ENCODE measurements around the gene CADM1. TPM values are rescaled to one million over a fixed set of nuclear protein-coding genes. Genes with fewer than 3 reads are reported as not detected.

CADM1 gene
- total and polyA plus RNA-seq, 2 experiments from 2014 or later, result 16.5 to 18.0 TPM

DNA sequence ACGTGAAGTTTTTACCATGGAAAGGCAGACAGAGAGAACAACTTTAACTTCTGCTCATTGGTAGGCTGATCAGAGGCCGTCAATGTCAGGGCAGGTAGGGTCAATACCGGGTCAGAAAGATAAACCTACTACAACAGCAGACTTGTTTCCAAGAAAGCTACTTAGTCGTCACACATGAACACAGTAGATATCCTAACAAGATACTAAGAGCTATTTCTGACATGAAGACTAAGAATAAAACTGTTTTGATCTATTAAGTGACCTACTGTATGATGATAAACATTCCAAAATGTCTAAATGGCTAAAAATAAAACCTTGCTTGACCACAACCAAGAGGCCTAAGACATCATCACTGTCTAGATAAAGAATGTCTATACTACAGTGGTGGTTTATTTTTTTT lies 231.3 kb downstream of the CADM1 start (continued):
- TF ChIP-seq, protein P1, sequence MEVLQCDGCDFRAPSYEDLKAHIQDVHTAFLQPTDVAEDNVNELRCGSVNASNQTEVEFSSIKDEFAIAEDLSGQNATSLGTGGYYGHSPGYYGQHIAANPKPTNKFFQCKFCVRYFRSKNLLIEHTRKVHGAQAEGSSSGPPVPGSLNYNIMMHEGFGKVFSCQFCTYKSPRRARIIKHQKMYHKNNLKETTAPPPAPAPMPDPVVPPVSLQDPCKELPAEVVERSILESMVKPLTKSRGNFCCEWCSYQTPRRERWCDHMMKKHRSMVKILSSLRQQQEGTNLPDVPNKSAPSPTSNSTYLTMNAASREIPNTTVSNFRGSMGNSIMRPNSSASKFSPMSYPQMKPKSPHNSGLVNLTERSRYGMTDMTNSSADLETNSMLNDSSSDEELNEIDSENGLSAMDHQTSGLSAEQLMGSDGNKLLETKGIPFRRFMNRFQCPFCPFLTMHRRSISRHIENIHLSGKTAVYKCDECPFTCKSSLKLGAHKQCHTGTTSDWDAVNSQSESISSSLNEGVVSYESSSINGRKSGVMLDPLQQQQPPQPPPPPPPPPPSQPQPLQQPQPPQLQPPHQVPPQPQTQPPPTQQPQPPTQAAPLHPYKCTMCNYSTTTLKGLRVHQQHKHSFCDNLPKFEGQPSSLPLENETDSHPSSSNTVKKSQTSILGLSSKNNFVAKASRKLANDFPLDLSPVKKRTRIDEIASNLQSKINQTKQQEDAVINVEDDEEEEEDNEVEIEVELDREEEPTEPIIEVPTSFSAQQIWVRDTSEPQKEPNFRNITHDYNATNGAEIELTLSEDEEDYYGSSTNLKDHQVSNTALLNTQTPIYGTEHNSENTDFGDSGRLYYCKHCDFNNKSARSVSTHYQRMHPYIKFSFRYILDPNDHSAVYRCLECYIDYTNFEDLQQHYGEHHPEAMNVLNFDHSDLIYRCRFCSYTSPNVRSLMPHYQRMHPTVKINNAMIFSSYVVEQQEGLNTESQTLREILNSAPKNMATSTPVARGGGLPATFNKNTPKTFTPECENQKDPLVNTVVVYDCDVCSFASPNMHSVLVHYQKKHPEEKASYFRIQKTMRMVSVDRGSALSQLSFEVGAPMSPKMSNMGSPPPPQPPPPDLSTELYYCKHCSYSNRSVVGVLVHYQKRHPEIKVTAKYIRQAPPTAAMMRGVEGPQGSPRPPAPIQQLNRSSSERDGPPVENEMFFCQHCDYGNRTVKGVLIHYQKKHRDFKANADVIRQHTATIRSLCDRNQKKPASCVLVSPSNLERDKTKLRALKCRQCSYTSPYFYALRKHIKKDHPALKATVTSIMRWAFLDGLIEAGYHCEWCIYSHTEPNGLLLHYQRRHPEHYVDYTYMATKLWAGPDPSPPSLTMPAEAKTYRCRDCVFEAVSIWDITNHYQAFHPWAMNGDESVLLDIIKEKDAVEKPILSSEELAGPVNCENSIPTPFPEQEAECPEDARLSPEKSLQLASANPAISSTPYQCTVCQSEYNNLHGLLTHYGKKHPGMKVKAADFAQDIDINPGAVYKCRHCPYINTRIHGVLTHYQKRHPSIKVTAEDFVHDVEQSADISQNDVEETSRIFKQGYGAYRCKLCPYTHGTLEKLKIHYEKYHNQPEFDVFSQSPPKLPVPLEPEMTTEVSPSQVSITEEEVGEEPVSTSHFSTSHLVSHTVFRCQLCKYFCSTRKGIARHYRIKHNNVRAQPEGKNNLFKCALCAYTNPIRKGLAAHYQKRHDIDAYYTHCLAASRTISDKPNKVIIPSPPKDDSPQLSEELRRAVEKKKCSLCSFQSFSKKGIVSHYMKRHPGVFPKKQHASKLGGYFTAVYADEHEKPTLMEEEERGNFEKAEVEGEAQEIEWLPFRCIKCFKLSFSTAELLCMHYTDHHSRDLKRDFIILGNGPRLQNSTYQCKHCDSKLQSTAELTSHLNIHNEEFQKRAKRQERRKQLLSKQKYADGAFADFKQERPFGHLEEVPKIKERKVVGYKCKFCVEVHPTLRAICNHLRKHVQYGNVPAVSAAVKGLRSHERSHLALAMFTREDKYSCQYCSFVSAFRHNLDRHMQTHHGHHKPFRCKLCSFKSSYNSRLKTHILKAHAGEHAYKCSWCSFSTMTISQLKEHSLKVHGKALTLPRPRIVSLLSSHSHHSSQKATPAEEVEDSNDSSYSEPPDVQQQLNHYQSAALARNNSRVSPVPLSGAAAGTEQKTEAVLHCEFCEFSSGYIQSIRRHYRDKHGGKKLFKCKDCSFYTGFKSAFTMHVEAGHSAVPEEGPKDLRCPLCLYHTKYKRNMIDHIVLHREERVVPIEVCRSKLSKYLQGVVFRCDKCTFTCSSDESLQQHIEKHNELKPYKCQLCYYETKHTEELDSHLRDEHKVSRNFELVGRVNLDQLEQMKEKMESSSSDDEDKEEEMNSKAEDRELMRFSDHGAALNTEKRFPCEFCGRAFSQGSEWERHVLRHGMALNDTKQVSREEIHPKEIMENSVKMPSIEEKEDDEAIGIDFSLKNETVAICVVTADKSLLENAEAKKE (CRISPR knock-in tag; IDR thresholded peaks at IDR 0.05), result no peak
- TF ChIP-seq CREB1 (CRISPR knock-in tag; IDR thresholded peaks at IDR 0.05; ENCODE audit: low read depth), result no peak

DNA sequence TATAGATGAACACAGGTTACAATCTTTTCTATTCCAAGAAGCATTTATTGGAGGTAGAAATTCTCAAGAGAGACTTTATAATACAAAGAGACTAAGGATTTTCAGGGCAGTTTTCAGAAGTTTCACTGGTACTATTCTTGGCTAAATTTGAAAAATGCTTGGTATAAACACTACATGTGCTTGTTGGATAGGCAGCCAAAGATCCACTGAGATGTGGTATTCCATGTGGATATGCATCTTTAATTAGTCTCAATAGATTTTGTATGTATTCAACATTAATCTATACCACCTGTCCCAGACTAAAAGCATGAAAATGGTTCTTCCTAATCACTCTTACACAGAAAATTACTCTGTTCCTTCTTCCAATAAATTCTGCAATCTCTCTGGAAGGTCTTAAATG lies 232.6 kb downstream of the CADM1 start:
- no peaks in the 10 kb centered on the region for H3K9me2 ChIP-seq (ENCODE audit: insufficient read depth)
- H3K27me3 ChIP-seq (ENCODE audit: insufficient read depth), result no peaks in the 10 kb centered on the region
- no peak overlapping the region for H3K4me2 ChIP-seq
- Mint-ChIP-seq H3K27ac (no peak overlapping the region), H3K4me1 (peaks cover 15% of the 10 kb centered on the region; the same call in 2 of the 3 replicates), H3K36me3 (ENCODE audit: low read depth) (no peaks in the 10 kb centered on the region), H3K4me3 (no peak overlapping the region), H3K27me3 (ENCODE audit: insufficient read depth, low read depth, poor library complexity) (no peaks in the 10 kb centered on the region), H3K9me3 (no peaks in the 10 kb centered on the region)
- no peaks in the 10 kb centered on the region for H3K36me3 ChIP-seq (ENCODE audit: insufficient read depth)
- no peak overlapping the region for H2AFZ ChIP-seq
- no peak overlapping the region for H3K27ac ChIP-seq (ENCODE audit: low read depth)
- no peaks in the 10 kb centered on the region for H3F3A ChIP-seq (replicated peaks; ENCODE audit: low read depth)
- no peaks in the 10 kb centered on the region for H4K20me1 ChIP-seq (replicated peaks; ENCODE audit: insufficient read depth)
- no peak overlapping the region for H3K4me3 ChIP-seq
- TF ChIP-seq POLR2AphosphoS5 (IDR thresholded peaks at IDR 0.05; ENCODE audit: low read depth), result no peak
- no peaks in the 10 kb centered on the region for H3K4me1 ChIP-seq (ENCODE audit: insufficient read depth)
- ATAC-seq (no peak), DNase-seq (ENCODE audit: low spot score) (no peak)
- no peaks in the 10 kb centered on the region for H3K79me2 ChIP-seq (replicated peaks; ENCODE audit: insufficient read depth)

DNA sequence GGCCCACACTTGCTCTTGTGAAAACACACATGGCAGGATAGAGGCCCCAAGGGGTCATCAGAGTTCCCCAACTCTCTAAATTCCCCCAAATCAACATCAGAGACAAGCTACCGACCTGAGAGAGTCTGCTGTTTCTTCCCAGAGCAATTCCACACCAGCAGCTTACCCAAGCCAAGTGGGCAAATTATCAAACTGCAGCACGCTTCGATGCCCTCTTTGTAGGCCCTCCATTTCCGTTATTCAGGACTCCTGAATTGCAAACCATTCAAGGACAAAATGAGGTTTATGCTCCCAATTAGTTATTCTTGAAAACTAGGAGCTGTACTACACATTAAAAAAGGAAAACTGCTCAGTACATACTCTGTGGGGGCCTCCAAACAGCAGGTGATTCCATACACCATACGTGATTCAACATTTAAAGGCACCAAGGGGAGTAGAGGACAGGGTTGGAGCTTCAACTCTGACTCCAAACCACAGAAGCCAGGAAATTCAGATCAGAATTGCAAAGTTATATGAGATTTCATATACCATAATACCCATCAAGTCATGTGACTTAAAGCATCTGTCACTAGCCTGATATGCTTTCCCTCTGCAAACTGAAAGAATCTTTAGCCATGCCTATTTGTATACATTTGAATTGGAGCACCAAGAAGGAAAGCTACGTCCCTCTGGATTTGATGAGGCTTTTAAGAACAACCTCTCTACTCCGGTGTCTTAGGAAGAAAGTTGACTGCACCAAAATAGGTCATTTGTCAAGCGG lies 234.8 kb downstream of the CADM1 start:
- no peaks in the 10 kb centered on the region for H3K9me2 ChIP-seq (ENCODE audit: insufficient read depth)
- H3K36me3 ChIP-seq (ENCODE audit: insufficient read depth), result no peaks in the 10 kb centered on the region
- no peak overlapping the region for H3K27ac Mint-ChIP-seq
- no peak overlapping the region for H3K27ac ChIP-seq (ENCODE audit: low read depth)
- DNase-seq (ENCODE audit: low spot score) (no peak), ATAC-seq (no peak)
- no peak overlapping the region for H3K4me3 ChIP-seq
- H3K4me1 Mint-ChIP-seq, result peaks cover 12% of the 10 kb centered on the region; the same call in 2 of the 3 replicates
- no peaks in the 10 kb centered on the region for H4K20me1 ChIP-seq (replicated peaks; ENCODE audit: insufficient read depth)
- no peaks in the 10 kb centered on the region for H3K79me2 ChIP-seq (replicated peaks; ENCODE audit: insufficient read depth)
- no peaks in the 10 kb centered on the region for H3K9me3 Mint-ChIP-seq
- no peak overlapping the region for H2AFZ ChIP-seq
- H3K36me3 Mint-ChIP-seq (ENCODE audit: low read depth), result no peaks in the 10 kb centered on the region
- no peaks in the 10 kb centered on the region for H3K4me1 ChIP-seq (ENCODE audit: insufficient read depth)
- H3K4me2 ChIP-seq, result no peak overlapping the region
- H3K27me3 Mint-ChIP-seq (ENCODE audit: insufficient read depth, low read depth, poor library complexity), result no peaks in the 10 kb centered on the region
- no peaks in the 10 kb centered on the region for H3K27me3 ChIP-seq (ENCODE audit: insufficient read depth)
- H3F3A ChIP-seq (replicated peaks; ENCODE audit: low read depth), result no peaks in the 10 kb centered on the region
- no peak overlapping the region for H3K4me3 Mint-ChIP-seq
- TF ChIP-seq, protein P2, sequence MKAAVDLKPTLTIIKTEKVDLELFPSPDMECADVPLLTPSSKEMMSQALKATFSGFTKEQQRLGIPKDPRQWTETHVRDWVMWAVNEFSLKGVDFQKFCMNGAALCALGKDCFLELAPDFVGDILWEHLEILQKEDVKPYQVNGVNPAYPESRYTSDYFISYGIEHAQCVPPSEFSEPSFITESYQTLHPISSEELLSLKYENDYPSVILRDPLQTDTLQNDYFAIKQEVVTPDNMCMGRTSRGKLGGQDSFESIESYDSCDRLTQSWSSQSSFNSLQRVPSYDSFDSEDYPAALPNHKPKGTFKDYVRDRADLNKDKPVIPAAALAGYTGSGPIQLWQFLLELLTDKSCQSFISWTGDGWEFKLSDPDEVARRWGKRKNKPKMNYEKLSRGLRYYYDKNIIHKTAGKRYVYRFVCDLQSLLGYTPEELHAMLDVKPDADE (IDR thresholded peaks at IDR 0.05), result no peak
- TF ChIP-seq POLR2AphosphoS5 (IDR thresholded peaks at IDR 0.05; ENCODE audit: low read depth) (no peak), JUNB (IDR thresholded peaks at IDR 0.05; ENCODE audit: unreplicated experiment) (no peak), ZNF114 (CRISPR knock-in tag; IDR thresholded peaks at IDR 0.05) (no peak)
- TF ChIP-seq, protein P3, sequence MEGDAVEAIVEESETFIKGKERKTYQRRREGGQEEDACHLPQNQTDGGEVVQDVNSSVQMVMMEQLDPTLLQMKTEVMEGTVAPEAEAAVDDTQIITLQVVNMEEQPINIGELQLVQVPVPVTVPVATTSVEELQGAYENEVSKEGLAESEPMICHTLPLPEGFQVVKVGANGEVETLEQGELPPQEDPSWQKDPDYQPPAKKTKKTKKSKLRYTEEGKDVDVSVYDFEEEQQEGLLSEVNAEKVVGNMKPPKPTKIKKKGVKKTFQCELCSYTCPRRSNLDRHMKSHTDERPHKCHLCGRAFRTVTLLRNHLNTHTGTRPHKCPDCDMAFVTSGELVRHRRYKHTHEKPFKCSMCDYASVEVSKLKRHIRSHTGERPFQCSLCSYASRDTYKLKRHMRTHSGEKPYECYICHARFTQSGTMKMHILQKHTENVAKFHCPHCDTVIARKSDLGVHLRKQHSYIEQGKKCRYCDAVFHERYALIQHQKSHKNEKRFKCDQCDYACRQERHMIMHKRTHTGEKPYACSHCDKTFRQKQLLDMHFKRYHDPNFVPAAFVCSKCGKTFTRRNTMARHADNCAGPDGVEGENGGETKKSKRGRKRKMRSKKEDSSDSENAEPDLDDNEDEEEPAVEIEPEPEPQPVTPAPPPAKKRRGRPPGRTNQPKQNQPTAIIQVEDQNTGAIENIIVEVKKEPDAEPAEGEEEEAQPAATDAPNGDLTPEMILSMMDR (conservative IDR thresholded peaks at IDR 0.05; ENCODE audit: low read depth in 2 of 2), result no peak
